ENCODE data around the gene SNURF. TPM values are rescaled to one million over a fixed set of nuclear protein-coding genes. Genes with fewer than 3 reads are reported as not detected.

Gene SNURF
- total and polyA plus RNA-seq, 2 of the 4 experiments (the other 2 are of a cell fraction), result 6.5 to 8.1 TPM

DNA sequence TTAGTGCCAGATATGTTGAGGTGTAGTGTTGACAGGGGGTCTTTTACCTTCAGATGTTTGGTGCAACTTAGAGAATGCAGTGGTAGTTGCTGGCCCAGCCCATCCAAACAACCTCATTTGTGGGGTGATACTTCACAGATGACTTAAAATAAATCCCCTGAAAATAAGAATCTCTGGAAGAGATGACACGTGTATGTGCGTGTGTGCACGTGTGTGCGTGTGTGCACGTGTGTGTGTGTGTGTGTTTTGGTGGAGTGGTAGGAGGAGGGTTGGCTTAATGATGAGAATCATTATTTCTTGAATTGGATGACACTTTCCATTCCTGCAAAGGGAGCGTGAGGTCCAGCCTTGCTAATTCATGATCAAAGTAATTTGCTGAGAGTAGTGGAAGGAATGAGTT, 31.9 kb downstream of the SNURF start:
- no peak overlapping the region for H3K27ac ChIP-seq (ENCODE audit: insufficient read depth, low read length)
- in situ Hi-C loops (cut with MboI; ENCODE audit: low sequenced_read_pairs), result loop anchor here (10.0 kb wide), 1 partner anchor 118 kb away; no protein-coding TSS in a partner anchor
- H4K8ac ChIP-seq (ENCODE audit: low read depth in 2 of 2, low read length in 2 of 2), result no peak overlapping the region
- H3K14ac ChIP-seq (replicated peaks; ENCODE audit: low read depth, low read length), result no peak overlapping the region
- H2BK120ac ChIP-seq (ENCODE audit: low read depth, low read length), result no peak overlapping the region
- no peak overlapping the region for H3K4me3 ChIP-seq (ENCODE audit: insufficient read depth, low read depth, low read length)
- no peak overlapping the region for H3K18ac ChIP-seq (ENCODE audit: low read depth, low read length)
- no peak overlapping the region for H3K56ac ChIP-seq (ENCODE audit: extremely low read depth, insufficient read depth, low read length)
- ChIA-PET POLR2A (ENCODE audit: unreplicated experiment) (no interaction called here), CTCF (no interaction called here)
- H3K9me3 ChIP-seq (ENCODE audit: control insufficient read depth, insufficient read depth, low read length), result no peaks in the 10 kb centered on the region
- no peak overlapping the region for H2BK15ac ChIP-seq (ENCODE audit: low read depth, low read length)
- H3K4ac ChIP-seq (ENCODE audit: low read depth, low read length), result no peak overlapping the region
- H3K23ac ChIP-seq (ENCODE audit: low read depth, low read length), result no peak overlapping the region
- no peak overlapping the region for H2AFZ ChIP-seq (replicated peaks; ENCODE audit: low read length, poor library complexity)
- no peak overlapping the region for H3K4me2 ChIP-seq (ENCODE audit: low read depth, low read length)
- H3K9me1 ChIP-seq (ENCODE audit: insufficient read depth, low read length), result no peaks in the 10 kb centered on the region
- no TSS peak for BruUV-seq (replicated peaks)
- no peak overlapping the region for H4K91ac ChIP-seq (ENCODE audit: insufficient read depth, low read depth, low read length)
- H2AK5ac ChIP-seq (ENCODE audit: low read depth, low read length), result no peak overlapping the region
- H2BK20ac ChIP-seq (ENCODE audit: low read depth, low read length), result no peak overlapping the region
- peaks cover 3% of the 10 kb centered on the region for H4K20me1 ChIP-seq (ENCODE audit: insufficient read depth, low read length)
- H2AK9ac ChIP-seq (replicated peaks; ENCODE audit: low read depth, low read length, poor library complexity), result no peak overlapping the region
- no peak for TF ChIP-seq USF2 (IDR thresholded peaks at IDR 0.05; ENCODE audit: low read depth, low read length)
- no peaks in the 10 kb centered on the region for H3K4me1 ChIP-seq (ENCODE audit: control insufficient read depth, insufficient read depth, low read length)
- H3K9ac ChIP-seq (ENCODE audit: low read depth, low read length), result no peak overlapping the region
- H3K79me1 ChIP-seq (ENCODE audit: low read depth in 1 of 2, low read length in 2 of 2), result no peaks in the 10 kb centered on the region; a peak in 1 of 4 replicates
- intact Hi-C loops (cut with micrococcal nuclease), result no loop called here
- 89% methylated on average over 5 of the region's 6 CpGs; no CpG with 5 or more reads in 1 of the 2 experiments for WGBS, 2 experiments (ENCODE audit: extremely low coverage in 2 of 2, insufficient read length in 1 of 2)
- DNase-seq (no peak), ATAC-seq (ENCODE audit: low read depth) (no peak)
- H3K27me3 ChIP-seq (ENCODE audit: control insufficient read depth, insufficient read depth, low read length), result no peaks in the 10 kb centered on the region
- H2BK5ac ChIP-seq (ENCODE audit: low read depth, low read length, poor library complexity, severe bottlenecking), result no peak overlapping the region
- peaks cover 21% of the 10 kb centered on the region for H3K36me3 ChIP-seq (ENCODE audit: control insufficient read depth, insufficient read depth, low read length)
- dilution Hi-C loops (cut with HindIII; ENCODE audit: low sequenced_read_pairs, unreplicated experiment), result no loop called here
- H4K5ac ChIP-seq (ENCODE audit: low read depth, low read length), result no peak overlapping the region

Small RNAs within 50 kb of the gene (microRNA-seq; reads per million reads assigned to microRNA genes)
- gene AC090602.1 (ENCODE audit: insufficient read depth, insufficient read length) (not detected), gene AC124312.4 (ENCODE audit: insufficient read depth, insufficient read length) (not detected), gene AC124312.5 (ENCODE audit: insufficient read depth, insufficient read length) (not detected)

Small RNAs within 50 kb of the gene (small RNA-seq; reads per million reads assigned to genes)
- gene AC090602.1 (0 reads per million in 5 experiments), gene AC124312.4 (0 reads per million in 5 experiments), gene AC124312.5 (0 to 0.61 (median 0) reads per million in 5 experiments)

Other genes with a start within 250 kb of the SNURF start
- gene SNRPN, start within 50 bp of the SNURF start, total RNA-seq (2012; rRNA removed), result 167 and 185 TPM in 2 replicates
- gene SNRPN, start within 50 bp of the SNURF start, polyA plus RNA-seq (2012; rRNA removed), result 121 and 123 TPM in 2 replicates